K562 (cell line): ENCODE measurements around the gene KIFC3. TPM values are rescaled to one million over a fixed set of nuclear protein-coding genes. Genes with fewer than 3 reads are reported as not detected.

Source experiments
- COPS2 ChIP-seq: fragments of 450-650 bp; conservative IDR thresholded peaks from 2 replicates; pipeline ENCODE4 v1.6.1; 2016; ENCODE audit warnings: mild to moderate bottlenecking, moderate library complexity
- NFE2 ChIP-seq: IDR thresholded peaks from 2 replicates; pipeline ENCODE4 v1.6.1; 2014; ENCODE audit warnings: antibody characterized with exemption, low read depth
- PHTF2 ChIP-seq: fragments of 250-450 bp; sonication (Bioruptor Pico); IDR thresholded peaks from 2 replicates; pipeline ENCODE4 v1.5.0; 2021; ENCODE audit warnings: mild to moderate bottlenecking
- SETDB1 ChIP-seq: IDR thresholded peaks from one replicate; pipeline ENCODE4 v1.6.1; 2012; ENCODE audit warnings: low read length, control low read depth, inconsistent platforms
- SMARCA4 ChIP-seq: fragments of 450-650 bp; IDR thresholded peaks from 2 replicates; pipeline ENCODE4 v1.6.1; 2016
- ZKSCAN3 ChIP-seq: fragments of 250-450 bp; sonication (Bioruptor Pico); IDR thresholded peaks from 2 replicates; pipeline ENCODE4 v1.4.0; 2020
- ZNF124 ChIP-seq: sonication (generic); formaldehyde crosslinking; IDR thresholded peaks from 2 replicates; pipeline ENCODE4 v1.8.1; 2022; ENCODE audit warnings: missing genetic modification reagents
- ZNF778 ChIP-seq: fragments of 450-650 bp; formaldehyde crosslinking; IDR thresholded peaks from 2 replicates; pipeline ENCODE4 v1.4.0; 2020; ENCODE audit warnings: mild to moderate bottlenecking, moderate library complexity
- ZZZ3 ChIP-seq: fragments of 450-650 bp; IDR thresholded peaks from 2 replicates; pipeline ENCODE4 v1.6.1; 2016; ENCODE audit warnings: antibody characterized with exemption, mild to moderate bottlenecking, moderate library complexity
- polyA plus RNA-seq, 8 experiments: library from polyadenylated mRNA; depleted of rRNA in 4 of 8; stranded (reverse) in 5 of 8; unstranded in 3 of 8; fragments of >200 nt; fragmentation: Nextera tagmentation in 2 of 8; fragmentation: Illumina TruSeq in 1 of 8; extraction: Ambion mirVana in 2 of 8; extraction: Trizol in 1 of 8; gene quantifications; 2 replicates each; pipeline versions ENCODE4 v1.2.1 to v1.2.3, GENCODE V29; 2011 to 2014; ENCODE audit warnings: inconsistent platforms in 1 of 8, missing spikeins in 1 of 8
- total RNA-seq, 7 experiments: library from RNA; depleted of rRNA in 6 of 7; stranded (reverse); fragments of >200 nt in 6 of 7; fragmentation: Illumina TruSeq in 2 of 7; extraction: Trizol in 2 of 7; gene quantifications; 2 replicates each; pipeline versions ENCODE4 v1.2.1 to v1.2.3, GENCODE V29; 2011 to 2021; ENCODE audit warnings: low replicate concordance in 1 of 7
- TF ChIP-seq, protein P1 (sequence below): IDR thresholded peaks from 2 replicates; pipeline ENCODE4 v1.6.1; 2011; ENCODE audit warnings: borderline replicate concordance, low read depth, mild to moderate bottlenecking, moderate library complexity, low read length; ENCODE audit not compliant: insufficient read depth, poor library complexity, severe bottlenecking
- TF ChIP-seq, protein P2 (sequence below): fragments of 200-600 bp; sonication (generic); IDR thresholded peaks from one replicate; pipeline ENCODE4 v1.6.1; 2012; ENCODE audit warnings: mild to moderate bottlenecking, low read depth, low read length, inconsistent platforms
- TF ChIP-seq, protein P3 (sequence below): sonication (generic); formaldehyde crosslinking; IDR thresholded peaks from 2 replicates; pipeline ENCODE4 v1.8.1; 2023; ENCODE audit warnings: mild to moderate bottlenecking, missing genetic modification reagents, moderate library complexity

KIFC3 gene
- total and polyA plus RNA-seq, 9 of the 15 experiments (the other 6 are each of a cell fraction or from before 2014, with no cell fraction given) = 0.23 to 105 (median 26.2) TPM

DNA sequence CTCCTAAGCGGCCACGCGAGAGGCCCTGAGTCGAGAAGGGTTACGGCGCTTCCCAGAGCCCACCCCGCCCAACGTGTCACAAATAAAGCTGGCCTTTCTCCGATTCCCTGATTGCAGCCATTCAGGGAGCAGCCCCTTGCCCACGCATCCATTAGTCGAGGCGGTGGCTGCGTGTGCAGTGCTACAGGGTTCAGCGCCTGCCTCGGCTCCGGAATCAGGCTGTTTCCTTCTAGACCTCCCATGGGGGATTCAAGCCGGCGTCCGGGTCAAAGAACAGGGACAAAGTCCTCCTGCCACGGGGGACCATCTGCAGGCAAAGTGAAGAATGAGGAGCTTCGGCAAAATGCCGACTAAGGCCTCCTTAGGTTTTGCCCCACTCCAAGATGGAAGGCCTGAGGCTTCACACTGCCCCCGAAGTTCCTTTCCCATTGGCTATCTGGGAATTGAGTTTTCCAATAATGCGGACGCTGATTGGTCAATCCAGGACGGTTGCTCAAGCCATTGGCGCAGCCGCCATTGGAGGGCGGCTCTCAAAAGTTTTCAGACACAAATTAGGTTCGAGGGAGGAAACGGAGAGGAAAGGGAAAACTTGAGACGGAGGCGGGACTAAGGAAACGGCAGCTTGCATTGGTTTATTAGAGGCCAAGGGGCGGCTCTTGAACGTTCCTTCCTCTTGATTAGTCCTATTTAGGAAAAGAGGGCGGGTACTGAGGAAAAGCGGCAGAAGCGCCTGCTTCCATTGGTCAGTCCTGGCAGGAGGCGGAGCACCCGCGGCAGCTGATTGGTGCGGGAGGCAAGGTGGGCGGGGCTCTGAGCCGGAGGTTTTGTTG is 67.2 kb downstream of the KIFC3 start (continued):
- TF ChIP-seq, protein P1, sequence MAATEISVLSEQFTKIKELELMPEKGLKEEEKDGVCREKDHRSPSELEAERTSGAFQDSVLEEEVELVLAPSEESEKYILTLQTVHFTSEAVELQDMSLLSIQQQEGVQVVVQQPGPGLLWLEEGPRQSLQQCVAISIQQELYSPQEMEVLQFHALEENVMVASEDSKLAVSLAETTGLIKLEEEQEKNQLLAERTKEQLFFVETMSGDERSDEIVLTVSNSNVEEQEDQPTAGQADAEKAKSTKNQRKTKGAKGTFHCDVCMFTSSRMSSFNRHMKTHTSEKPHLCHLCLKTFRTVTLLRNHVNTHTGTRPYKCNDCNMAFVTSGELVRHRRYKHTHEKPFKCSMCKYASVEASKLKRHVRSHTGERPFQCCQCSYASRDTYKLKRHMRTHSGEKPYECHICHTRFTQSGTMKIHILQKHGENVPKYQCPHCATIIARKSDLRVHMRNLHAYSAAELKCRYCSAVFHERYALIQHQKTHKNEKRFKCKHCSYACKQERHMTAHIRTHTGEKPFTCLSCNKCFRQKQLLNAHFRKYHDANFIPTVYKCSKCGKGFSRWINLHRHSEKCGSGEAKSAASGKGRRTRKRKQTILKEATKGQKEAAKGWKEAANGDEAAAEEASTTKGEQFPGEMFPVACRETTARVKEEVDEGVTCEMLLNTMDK = no peak
- TF ChIP-seq ZNF124 (CRISPR knock-in tag) = no peak
- TF ChIP-seq PHTF2 = no peak
- no peak for TF ChIP-seq SETDB1
- no peak for TF ChIP-seq SMARCA4
- TF ChIP-seq ZZZ3 = no peak
- TF ChIP-seq, protein P2, sequence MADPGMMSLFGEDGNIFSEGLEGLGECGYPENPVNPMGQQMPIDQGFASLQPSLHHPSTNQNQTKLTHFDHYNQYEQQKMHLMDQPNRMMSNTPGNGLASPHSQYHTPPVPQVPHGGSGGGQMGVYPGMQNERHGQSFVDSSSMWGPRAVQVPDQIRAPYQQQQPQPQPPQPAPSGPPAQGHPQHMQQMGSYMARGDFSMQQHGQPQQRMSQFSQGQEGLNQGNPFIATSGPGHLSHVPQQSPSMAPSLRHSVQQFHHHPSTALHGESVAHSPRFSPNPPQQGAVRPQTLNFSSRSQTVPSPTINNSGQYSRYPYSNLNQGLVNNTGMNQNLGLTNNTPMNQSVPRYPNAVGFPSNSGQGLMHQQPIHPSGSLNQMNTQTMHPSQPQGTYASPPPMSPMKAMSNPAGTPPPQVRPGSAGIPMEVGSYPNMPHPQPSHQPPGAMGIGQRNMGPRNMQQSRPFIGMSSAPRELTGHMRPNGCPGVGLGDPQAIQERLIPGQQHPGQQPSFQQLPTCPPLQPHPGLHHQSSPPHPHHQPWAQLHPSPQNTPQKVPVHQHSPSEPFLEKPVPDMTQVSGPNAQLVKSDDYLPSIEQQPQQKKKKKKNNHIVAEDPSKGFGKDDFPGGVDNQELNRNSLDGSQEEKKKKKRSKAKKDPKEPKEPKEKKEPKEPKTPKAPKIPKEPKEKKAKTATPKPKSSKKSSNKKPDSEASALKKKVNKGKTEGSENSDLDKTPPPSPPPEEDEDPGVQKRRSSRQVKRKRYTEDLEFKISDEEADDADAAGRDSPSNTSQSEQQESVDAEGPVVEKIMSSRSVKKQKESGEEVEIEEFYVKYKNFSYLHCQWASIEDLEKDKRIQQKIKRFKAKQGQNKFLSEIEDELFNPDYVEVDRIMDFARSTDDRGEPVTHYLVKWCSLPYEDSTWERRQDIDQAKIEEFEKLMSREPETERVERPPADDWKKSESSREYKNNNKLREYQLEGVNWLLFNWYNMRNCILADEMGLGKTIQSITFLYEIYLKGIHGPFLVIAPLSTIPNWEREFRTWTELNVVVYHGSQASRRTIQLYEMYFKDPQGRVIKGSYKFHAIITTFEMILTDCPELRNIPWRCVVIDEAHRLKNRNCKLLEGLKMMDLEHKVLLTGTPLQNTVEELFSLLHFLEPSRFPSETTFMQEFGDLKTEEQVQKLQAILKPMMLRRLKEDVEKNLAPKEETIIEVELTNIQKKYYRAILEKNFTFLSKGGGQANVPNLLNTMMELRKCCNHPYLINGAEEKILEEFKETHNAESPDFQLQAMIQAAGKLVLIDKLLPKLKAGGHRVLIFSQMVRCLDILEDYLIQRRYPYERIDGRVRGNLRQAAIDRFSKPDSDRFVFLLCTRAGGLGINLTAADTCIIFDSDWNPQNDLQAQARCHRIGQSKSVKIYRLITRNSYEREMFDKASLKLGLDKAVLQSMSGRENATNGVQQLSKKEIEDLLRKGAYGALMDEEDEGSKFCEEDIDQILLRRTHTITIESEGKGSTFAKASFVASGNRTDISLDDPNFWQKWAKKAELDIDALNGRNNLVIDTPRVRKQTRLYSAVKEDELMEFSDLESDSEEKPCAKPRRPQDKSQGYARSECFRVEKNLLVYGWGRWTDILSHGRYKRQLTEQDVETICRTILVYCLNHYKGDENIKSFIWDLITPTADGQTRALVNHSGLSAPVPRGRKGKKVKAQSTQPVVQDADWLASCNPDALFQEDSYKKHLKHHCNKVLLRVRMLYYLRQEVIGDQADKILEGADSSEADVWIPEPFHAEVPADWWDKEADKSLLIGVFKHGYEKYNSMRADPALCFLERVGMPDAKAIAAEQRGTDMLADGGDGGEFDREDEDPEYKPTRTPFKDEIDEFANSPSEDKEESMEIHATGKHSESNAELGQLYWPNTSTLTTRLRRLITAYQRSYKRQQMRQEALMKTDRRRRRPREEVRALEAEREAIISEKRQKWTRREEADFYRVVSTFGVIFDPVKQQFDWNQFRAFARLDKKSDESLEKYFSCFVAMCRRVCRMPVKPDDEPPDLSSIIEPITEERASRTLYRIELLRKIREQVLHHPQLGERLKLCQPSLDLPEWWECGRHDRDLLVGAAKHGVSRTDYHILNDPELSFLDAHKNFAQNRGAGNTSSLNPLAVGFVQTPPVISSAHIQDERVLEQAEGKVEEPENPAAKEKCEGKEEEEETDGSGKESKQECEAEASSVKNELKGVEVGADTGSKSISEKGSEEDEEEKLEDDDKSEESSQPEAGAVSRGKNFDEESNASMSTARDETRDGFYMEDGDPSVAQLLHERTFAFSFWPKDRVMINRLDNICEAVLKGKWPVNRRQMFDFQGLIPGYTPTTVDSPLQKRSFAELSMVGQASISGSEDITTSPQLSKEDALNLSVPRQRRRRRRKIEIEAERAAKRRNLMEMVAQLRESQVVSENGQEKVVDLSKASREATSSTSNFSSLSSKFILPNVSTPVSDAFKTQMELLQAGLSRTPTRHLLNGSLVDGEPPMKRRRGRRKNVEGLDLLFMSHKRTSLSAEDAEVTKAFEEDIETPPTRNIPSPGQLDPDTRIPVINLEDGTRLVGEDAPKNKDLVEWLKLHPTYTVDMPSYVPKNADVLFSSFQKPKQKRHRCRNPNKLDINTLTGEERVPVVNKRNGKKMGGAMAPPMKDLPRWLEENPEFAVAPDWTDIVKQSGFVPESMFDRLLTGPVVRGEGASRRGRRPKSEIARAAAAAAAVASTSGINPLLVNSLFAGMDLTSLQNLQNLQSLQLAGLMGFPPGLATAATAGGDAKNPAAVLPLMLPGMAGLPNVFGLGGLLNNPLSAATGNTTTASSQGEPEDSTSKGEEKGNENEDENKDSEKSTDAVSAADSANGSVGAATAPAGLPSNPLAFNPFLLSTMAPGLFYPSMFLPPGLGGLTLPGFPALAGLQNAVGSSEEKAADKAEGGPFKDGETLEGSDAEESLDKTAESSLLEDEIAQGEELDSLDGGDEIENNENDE = no peak
- TF ChIP-seq ZKSCAN3 (CRISPR knock-in tag) = no peak
- TF ChIP-seq ZNF778 (CRISPR knock-in tag) = no peak
- TF ChIP-seq, protein P3, sequence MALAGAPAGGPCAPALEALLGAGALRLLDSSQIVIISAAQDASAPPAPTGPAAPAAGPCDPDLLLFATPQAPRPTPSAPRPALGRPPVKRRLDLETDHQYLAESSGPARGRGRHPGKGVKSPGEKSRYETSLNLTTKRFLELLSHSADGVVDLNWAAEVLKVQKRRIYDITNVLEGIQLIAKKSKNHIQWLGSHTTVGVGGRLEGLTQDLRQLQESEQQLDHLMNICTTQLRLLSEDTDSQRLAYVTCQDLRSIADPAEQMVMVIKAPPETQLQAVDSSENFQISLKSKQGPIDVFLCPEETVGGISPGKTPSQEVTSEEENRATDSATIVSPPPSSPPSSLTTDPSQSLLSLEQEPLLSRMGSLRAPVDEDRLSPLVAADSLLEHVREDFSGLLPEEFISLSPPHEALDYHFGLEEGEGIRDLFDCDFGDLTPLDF (CRISPR knock-in tag) = no peak
- no peak; the same call in 1 of the 2 replicates for TF ChIP-seq NFE2
- TF ChIP-seq COPS2 = no peak
